Suprapubic skin (tissue), 4 donors: ENCODE results near the gene TSHZ2. TPM values are rescaled to one million over a fixed set of nuclear protein-coding genes. Genes with fewer than 3 reads are reported as not detected.

Experiments used
- DNase-seq, 2 donors: peaks; one replicate each; pipeline ENCODE4 v3.0.0-alpha.2; 2019; ENCODE audit warnings: low spot score in 2 of 2
- H3K27ac ChIP-seq: fragments of 200-600 bp; sonication (generic); one replicate; pipeline ENCODE4 v1.5.1; 2019
- H3K27me3 ChIP-seq: fragments of 200-600 bp; sonication (generic); one replicate; pipeline ENCODE4 v1.5.1; 2019
- H3K36me3 ChIP-seq: fragments of 200-600 bp; sonication (generic); one replicate; pipeline ENCODE4 v1.5.1; 2019
- H3K4me1 ChIP-seq: fragments of 200-600 bp; sonication (generic); one replicate; pipeline ENCODE4 v1.5.1; 2019
- H3K4me3 ChIP-seq: fragments of 200-600 bp; sonication (generic); one replicate; pipeline ENCODE4 v1.5.1; 2019; ENCODE audit warnings: mild to moderate bottlenecking
- H3K9me3 ChIP-seq: fragments of 200-600 bp; sonication (generic); one replicate; pipeline ENCODE4 v1.5.1; 2019
- CTCF ChIP-seq, 2 donors: fragments of 200-600 bp in 1 of 2; fragments of 450-650 bp in 1 of 2; sonication (generic) in 1 of 2; IDR thresholded peaks; one replicate each; pipeline ENCODE4 v1.5.1; 2016 to 2019; ENCODE audit warnings: antibody characterized with exemption in 2 of 2, mild to moderate bottlenecking in 1 of 2, moderate library complexity in 1 of 2
- EP300 ChIP-seq: sonication (generic); formaldehyde crosslinking; IDR thresholded peaks from one replicate; pipeline ENCODE4 v1.6.1; 2017; ENCODE audit warnings: antibody characterized with exemption
- POLR2A ChIP-seq, 2 donors: fragments of 450-650 bp; IDR thresholded peaks; one replicate each; pipeline ENCODE4 v1.6.1; 2017; ENCODE audit warnings: antibody characterized with exemption in 2 of 2, mild to moderate bottlenecking in 2 of 2, moderate library complexity in 2 of 2
- POLR2AphosphoS5 ChIP-seq, 3 donors: sonication (generic); formaldehyde crosslinking; IDR thresholded peaks; one replicate each; pipeline ENCODE4 v1.6.1; 2017; ENCODE audit warnings: antibody characterized with exemption in 3 of 3
- WGBS: methylation state at CpG from one replicate; pipeline ENCODE4 v1.1.5; 2018; 5-methylcytosine and 5-hydroxymethylcytosine counted together
- total RNA-seq, 4 donors: library from RNA; depleted of rRNA; stranded (reverse); fragments of >200 nt; gene quantifications; one replicate each; pipeline ENCODE4 v1.1.0, GENCODE V29; 2016

TSHZ2 gene
- total RNA-seq, 4 donors from 2014 or later: 10.2 to 24.7 (median 19.2) TPM

- H3K27ac ChIP-seq: no peak overlapping the region
- no peaks in the 10 kb centered on the region for H3K36me3 ChIP-seq
- 81% methylated on average over 14 of the region's 14 CpGs for WGBS
These were observed 414.0 kb downstream of the TSHZ2 start for GRCh38 chr20:53385941-53386767.

GRCh38 chr20:53387983-53388675 is 416.0 kb downstream of the TSHZ2 start:
- no peak overlapping the region for H3K27ac ChIP-seq
- TF ChIP-seq POLR2A (IDR thresholded peaks at IDR 0.05) (no peak), EP300 (no peak), POLR2AphosphoS5 (IDR thresholded peaks at IDR 0.05) (no peak), CTCF (IDR thresholded peaks at IDR 0.05) (no peak)
- WGBS: 88% methylated on average over 8 of the region's 8 CpGs
- H3K4me1 ChIP-seq: no peaks in the 10 kb centered on the region
- H3K4me3 ChIP-seq: no peak overlapping the region
- no peak for DNase-seq
- H3K9me3 ChIP-seq: no peaks in the 10 kb centered on the region
- H3K27me3 ChIP-seq: no peaks in the 10 kb centered on the region
- no peaks in the 10 kb centered on the region for H3K36me3 ChIP-seq

More at GRCh38 chr20:53385941-53386767, 414.0 kb downstream of the TSHZ2 start:
- no peak for TF ChIP-seq POLR2AphosphoS5 (IDR thresholded peaks at IDR 0.05)
- TF ChIP-seq CTCF (IDR thresholded peaks at IDR 0.05): no peak
- TF ChIP-seq EP300: no peak
- no peak for TF ChIP-seq POLR2A (IDR thresholded peaks at IDR 0.05)
- no peak for DNase-seq
- no peaks in the 10 kb centered on the region for H3K4me1 ChIP-seq
- no peaks in the 10 kb centered on the region for H3K27me3 ChIP-seq
- H3K4me3 ChIP-seq: no peak overlapping the region
- H3K9me3 ChIP-seq: no peaks in the 10 kb centered on the region

- TF ChIP-seq POLR2A (IDR thresholded peaks at IDR 0.05) (no peak), EP300 (no peak), CTCF (IDR thresholded peaks at IDR 0.05) (no peak), POLR2AphosphoS5 (IDR thresholded peaks at IDR 0.05) (no peak)
- Histone ChIP-seq H3K4me1 (no peaks in the 10 kb centered on the region), H3K27me3 (no peaks in the 10 kb centered on the region), H3K4me3 (no peak overlapping the region), H3K27ac (no peak overlapping the region), H3K9me3 (no peaks in the 10 kb centered on the region), H3K36me3 (no peaks in the 10 kb centered on the region)
- WGBS: 80% methylated on average over 10 of the region's 10 CpGs
- no peak for DNase-seq
These were observed 417.6 kb downstream of the TSHZ2 start for GRCh38 chr20:53389516-53390300.

- no peaks in the 10 kb centered on the region for H3K27me3 ChIP-seq
- 68% methylated on average over 2 of the region's 2 CpGs for WGBS
- no peak for TF ChIP-seq POLR2A (IDR thresholded peaks at IDR 0.05)
- no peak for TF ChIP-seq CTCF (IDR thresholded peaks at IDR 0.05)
- no peak for TF ChIP-seq POLR2AphosphoS5 (IDR thresholded peaks at IDR 0.05)
- TF ChIP-seq EP300: no peak
- DNase-seq: no peak
- no peaks in the 10 kb centered on the region for H3K4me1 ChIP-seq
- no peaks in the 10 kb centered on the region for H3K36me3 ChIP-seq
- H3K9me3 ChIP-seq: no peaks in the 10 kb centered on the region
- no peak overlapping the region for H3K27ac ChIP-seq
- H3K4me3 ChIP-seq: no peak overlapping the region
These were observed 418.6 kb downstream of the TSHZ2 start for GRCh38 chr20:53390770-53391169.

GRCh38 chr20:53394433-53394832 is 422.3 kb downstream of the TSHZ2 start:
- H3K27me3 ChIP-seq: no peaks in the 10 kb centered on the region
- H3K4me1 ChIP-seq: no peaks in the 10 kb centered on the region
- H3K4me3 ChIP-seq: no peak overlapping the region
- no peaks in the 10 kb centered on the region for H3K9me3 ChIP-seq
- no peaks in the 10 kb centered on the region for H3K36me3 ChIP-seq
- TF ChIP-seq POLR2A (IDR thresholded peaks at IDR 0.05) (no peak), EP300 (no peak), POLR2AphosphoS5 (IDR thresholded peaks at IDR 0.05) (no peak), CTCF (IDR thresholded peaks at IDR 0.05) (no peak)
- no peak for DNase-seq
- no peak overlapping the region for H3K27ac ChIP-seq
